Measurements from ENCODE around the gene AGBL1. TPM values are rescaled to one million over a fixed set of nuclear protein-coding genes. Genes with fewer than 3 reads are reported as not detected.

AGBL1 gene
- total RNA-seq, 1 donor from 2014 or later = not detected

GRCh38 chr15:86247249-86247955 is 167.7 kb downstream of the AGBL1 start:
- no peaks in the 10 kb centered on the region for H3K4me1 ChIP-seq (ENCODE audit: insufficient read depth, low read length)
- TF ChIP-seq CTCF (IDR thresholded peaks at IDR 0.05; ENCODE audit: insufficient read depth, low read depth, low read length) (no peak), EZH2 (IDR thresholded peaks at IDR 0.05; ENCODE audit: insufficient read depth, low read length) (no peak)
- H2AFZ ChIP-seq (ENCODE audit: low read depth, low read length) = no peak overlapping the region
- Mint-ChIP-seq H3K4me3 (ENCODE audit: unreplicated experiment) (no peak overlapping the region), H3K27me3 (ENCODE audit: low read depth, unreplicated experiment) (peaks cover 9% of the 10 kb centered on the region), H3K4me1 (ENCODE audit: low read depth, unreplicated experiment) (no peaks in the 10 kb centered on the region), H3K36me3 (ENCODE audit: low read depth, unreplicated experiment) (no peaks in the 10 kb centered on the region), H3K27ac (ENCODE audit: unreplicated experiment) (no peak overlapping the region), H3K9me3 (ENCODE audit: unreplicated experiment) (no peaks in the 10 kb centered on the region)
- peaks cover 2% of the 10 kb centered on the region for H3K27me3 ChIP-seq (ENCODE audit: insufficient read depth, low read length)
- no peaks in the 10 kb centered on the region for H4K20me1 ChIP-seq (ENCODE audit: insufficient read depth, low read length)
- no peak overlapping the region for H3K9ac ChIP-seq (ENCODE audit: low read length)
- FAIRE-seq = no peak
- no peak for DNase-seq (ENCODE audit: low read depth)
- no peak overlapping the region for H3K27ac ChIP-seq (ENCODE audit: low read depth, low read length)
- H3K79me2 ChIP-seq (ENCODE audit: insufficient read depth, low read length) = no peaks in the 10 kb centered on the region
- H3K4me3 ChIP-seq (ENCODE audit: insufficient read depth, low read depth, low read length) = no peak overlapping the region
- H3K9me3 ChIP-seq (ENCODE audit: insufficient read depth, low read depth, low read length) = no peaks in the 10 kb centered on the region
- no peak overlapping the region for H3K4me2 ChIP-seq (ENCODE audit: low read length)
- H3K36me3 ChIP-seq (ENCODE audit: insufficient read depth, low read length) = no peaks in the 10 kb centered on the region

DNA sequence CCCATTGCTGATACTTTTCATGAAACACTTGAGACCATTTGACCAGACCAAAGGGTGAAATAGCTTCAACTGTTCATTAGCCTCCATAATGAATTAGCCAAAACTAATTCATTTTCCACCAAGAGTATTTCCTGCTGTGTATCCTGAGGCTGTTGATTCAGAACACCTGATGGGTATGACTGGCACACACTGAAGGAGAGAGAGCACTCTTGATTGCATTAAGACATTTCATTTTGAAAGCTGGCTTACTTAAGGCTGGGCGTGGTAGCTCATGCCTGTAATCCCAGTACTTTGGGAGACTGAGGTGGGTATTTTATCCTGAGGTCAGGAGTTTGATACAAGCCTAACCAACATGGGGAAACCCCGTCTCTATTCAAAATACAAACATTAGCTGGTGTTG is 175.6 kb downstream of the AGBL1 start:
- Histone ChIP-seq H3K36me3 (ENCODE audit: insufficient read depth, low read length) (no peaks in the 10 kb centered on the region), H2AFZ (ENCODE audit: low read depth, low read length) (no peak overlapping the region), H3K27ac (ENCODE audit: low read depth, low read length) (no peak overlapping the region), H4K20me1 (ENCODE audit: insufficient read depth, low read length) (no peaks in the 10 kb centered on the region), H3K4me1 (ENCODE audit: insufficient read depth, low read length) (no peaks in the 10 kb centered on the region), H3K9ac (ENCODE audit: low read length) (no peak overlapping the region), H3K27me3 (ENCODE audit: insufficient read depth, low read length) (no peaks in the 10 kb centered on the region), H3K4me3 (ENCODE audit: insufficient read depth, low read depth, low read length) (no peak overlapping the region), H3K79me2 (ENCODE audit: insufficient read depth, low read length) (no peaks in the 10 kb centered on the region), H3K4me2 (ENCODE audit: low read length) (no peak overlapping the region), H3K9me3 (ENCODE audit: insufficient read depth, low read depth, low read length) (no peaks in the 10 kb centered on the region)
- no peak for TF ChIP-seq CTCF (IDR thresholded peaks at IDR 0.05; ENCODE audit: insufficient read depth, low read depth, low read length)
- TF ChIP-seq EZH2 (IDR thresholded peaks at IDR 0.05; ENCODE audit: insufficient read depth, low read length) = no peak
- H3K4me1 Mint-ChIP-seq (ENCODE audit: low read depth, unreplicated experiment) = no peaks in the 10 kb centered on the region
- no peak overlapping the region for H3K4me3 Mint-ChIP-seq (ENCODE audit: unreplicated experiment)
- H3K36me3 Mint-ChIP-seq (ENCODE audit: low read depth, unreplicated experiment) = no peaks in the 10 kb centered on the region
- FAIRE-seq (no peak), DNase-seq (ENCODE audit: low read depth) (no peak)
- no peaks in the 10 kb centered on the region for H3K9me3 Mint-ChIP-seq (ENCODE audit: unreplicated experiment)
- no peak overlapping the region for H3K27ac Mint-ChIP-seq (ENCODE audit: unreplicated experiment)
- peaks cover 15% of the 10 kb centered on the region for H3K27me3 Mint-ChIP-seq (ENCODE audit: low read depth, unreplicated experiment)

DNA sequence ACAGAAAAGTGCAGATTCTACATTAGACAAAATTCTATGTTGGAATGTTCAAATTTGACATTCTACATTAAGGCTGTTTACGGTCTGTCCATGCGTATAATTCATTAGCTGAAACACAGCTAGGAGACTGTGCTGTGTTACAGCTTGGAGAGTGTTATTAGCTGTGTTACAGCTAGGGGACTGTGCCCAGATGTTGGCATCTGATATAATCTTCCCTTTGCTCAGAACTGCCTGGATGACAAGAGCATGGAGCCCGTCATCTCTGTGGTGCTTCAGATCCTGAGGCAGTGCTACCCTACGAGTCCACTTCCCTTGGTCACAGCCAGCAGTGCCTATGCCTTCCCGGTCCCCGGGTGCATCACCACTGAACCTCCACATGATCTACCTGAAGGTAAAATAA is 177.0 kb downstream of the AGBL1 start:
- Histone ChIP-seq H3K9ac (ENCODE audit: low read length) (no peak overlapping the region), H3K79me2 (ENCODE audit: insufficient read depth, low read length) (no peaks in the 10 kb centered on the region), H3K27me3 (ENCODE audit: insufficient read depth, low read length) (no peaks in the 10 kb centered on the region), H2AFZ (ENCODE audit: low read depth, low read length) (no peak overlapping the region), H3K4me3 (ENCODE audit: insufficient read depth, low read depth, low read length) (no peak overlapping the region), H3K9me3 (ENCODE audit: insufficient read depth, low read depth, low read length) (no peaks in the 10 kb centered on the region), H3K36me3 (ENCODE audit: insufficient read depth, low read length) (no peaks in the 10 kb centered on the region), H3K4me2 (ENCODE audit: low read length) (no peak overlapping the region), H4K20me1 (ENCODE audit: insufficient read depth, low read length) (no peaks in the 10 kb centered on the region), H3K4me1 (ENCODE audit: insufficient read depth, low read length) (no peaks in the 10 kb centered on the region), H3K27ac (ENCODE audit: low read depth, low read length) (no peak overlapping the region)
- DNase-seq (ENCODE audit: low read depth) (no peak), FAIRE-seq (no peak)
- Mint-ChIP-seq H3K4me1 (ENCODE audit: low read depth, unreplicated experiment) (no peaks in the 10 kb centered on the region), H3K27me3 (ENCODE audit: low read depth, unreplicated experiment) (peaks cover 16% of the 10 kb centered on the region), H3K4me3 (ENCODE audit: unreplicated experiment) (no peak overlapping the region), H3K27ac (ENCODE audit: unreplicated experiment) (no peak overlapping the region), H3K36me3 (ENCODE audit: low read depth, unreplicated experiment) (no peaks in the 10 kb centered on the region), H3K9me3 (ENCODE audit: unreplicated experiment) (no peaks in the 10 kb centered on the region)
- TF ChIP-seq EZH2 (IDR thresholded peaks at IDR 0.05; ENCODE audit: insufficient read depth, low read length) = no peak
